ENCODE data around the gene HMG20A.
"Not testable (repeated sequence)": the region's sequence is repeated elsewhere in the genome, so short reads cannot be mapped to it uniquely, and the experiment has no call there.

The HMG20A gene

DNA sequence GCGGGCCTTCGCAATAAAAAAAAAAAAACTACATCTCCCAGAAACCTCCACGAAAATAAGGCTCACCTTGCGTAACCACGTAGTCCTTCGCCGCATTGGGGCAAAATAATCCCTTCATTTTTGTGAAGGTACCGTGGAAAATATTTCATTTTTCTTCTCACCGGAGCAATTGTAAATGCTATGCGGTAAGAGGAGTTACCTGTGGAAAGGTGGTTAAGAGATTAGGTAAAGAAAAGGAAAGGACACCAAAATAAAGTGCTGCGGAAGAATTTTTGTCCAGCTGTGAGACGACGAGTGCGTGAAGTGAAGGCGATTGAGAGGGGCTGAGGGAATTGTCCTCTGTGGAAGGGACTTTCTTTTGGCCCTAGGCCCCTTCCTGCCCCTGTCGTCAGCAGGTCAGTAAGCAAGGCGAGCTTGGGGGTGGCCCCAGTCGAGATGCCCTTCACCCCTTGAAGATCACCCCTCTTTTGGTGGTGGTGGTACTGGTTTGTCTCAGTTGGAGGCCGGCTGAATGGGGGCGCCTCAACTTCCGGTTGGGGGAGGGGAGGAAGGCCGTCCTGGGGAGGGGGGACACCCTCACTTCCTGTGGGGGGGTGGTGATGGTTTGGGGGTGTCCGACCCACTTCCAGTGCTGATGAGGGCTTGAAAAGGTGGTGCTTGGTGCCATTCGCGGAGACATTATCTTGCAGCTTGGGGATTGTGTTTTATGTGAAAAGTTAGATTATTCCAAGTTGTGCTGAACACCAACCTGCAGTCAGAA, at the start of gene HMG20A:
TSS of gene HMG20A (plus strand) at position 279 of the 760 bp plus-strand sequence. CDS start 37,520 bp downstream, outside the sequence.
- peak; percentile 75 for DNase-seq (ENCODE audit: low spot score)

DNA sequence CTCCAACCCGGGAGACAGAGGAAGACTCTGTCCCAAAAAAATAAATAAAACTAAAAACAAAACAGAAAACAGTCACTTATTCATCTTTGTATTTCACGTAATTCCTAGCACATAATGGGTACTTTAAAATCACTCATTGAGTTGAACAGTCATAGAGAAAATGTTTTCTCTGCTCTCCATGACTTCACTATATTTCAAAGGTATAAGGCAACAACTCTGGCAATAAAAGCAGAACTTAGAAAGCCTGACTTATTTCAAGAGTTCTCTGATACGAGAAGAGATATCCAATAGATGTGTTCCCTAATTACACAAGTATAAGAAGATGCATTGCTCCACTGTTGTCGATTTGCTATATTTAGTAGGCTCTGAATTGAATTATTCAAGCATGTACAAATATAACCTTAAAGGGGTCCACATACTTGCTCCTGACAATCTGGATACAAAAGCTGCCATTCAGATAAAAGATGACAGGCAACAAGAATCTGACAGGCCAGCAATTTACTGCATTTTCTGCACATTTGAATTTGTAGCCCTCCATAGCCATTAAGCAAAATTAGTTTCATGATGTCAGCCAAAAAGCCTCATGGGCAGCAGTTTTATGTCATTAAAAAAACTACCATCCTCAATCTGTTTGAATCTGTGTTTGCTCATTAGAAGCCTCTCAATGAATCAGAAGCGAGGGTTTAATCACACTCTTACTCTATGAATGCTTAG, 48.7 kb upstream of the HMG20A start:
- no peak for DNase-seq (ENCODE audit: low spot score)

DNA sequence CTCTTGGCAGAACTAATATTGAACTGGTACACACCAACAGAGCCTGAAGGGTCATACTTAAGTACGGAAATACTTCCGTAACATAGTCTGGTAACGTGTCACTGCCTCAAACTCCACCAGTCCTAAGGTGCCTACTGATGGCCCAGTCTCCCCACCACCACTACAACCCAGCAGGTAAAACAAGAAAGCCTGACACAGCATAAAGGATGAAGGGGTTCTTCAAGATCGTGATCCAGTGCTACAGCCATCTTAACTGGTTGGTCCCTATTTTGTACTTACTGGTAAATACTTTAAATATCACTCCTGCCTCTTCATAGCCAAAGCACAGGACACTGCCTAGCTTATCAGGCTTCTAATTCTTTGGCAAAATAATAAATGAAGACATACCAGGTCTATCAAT, 47.2 kb upstream of the HMG20A start:
- DNase-seq (ENCODE audit: low spot score): no peak

DNA sequence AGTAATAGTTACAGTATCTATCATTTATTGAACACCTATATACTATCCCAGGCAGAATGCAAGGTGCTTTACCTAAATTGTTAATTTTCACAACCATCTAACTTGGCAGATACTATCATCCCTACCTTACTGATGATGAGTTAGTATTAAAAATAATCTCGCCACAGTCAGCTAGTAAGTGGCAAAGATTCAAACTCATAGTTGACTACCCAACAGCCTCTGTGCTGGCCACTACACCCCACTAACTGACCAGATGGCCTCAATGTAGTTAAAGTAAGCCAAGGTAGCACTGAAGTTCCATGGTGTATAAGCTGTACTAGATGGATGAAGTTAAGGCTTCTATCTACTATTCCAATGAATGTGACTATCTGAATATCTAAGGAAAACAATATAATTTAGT, 45.6 kb upstream of the HMG20A start:
- DNase-seq (ENCODE audit: low spot score): no peak

DNA sequence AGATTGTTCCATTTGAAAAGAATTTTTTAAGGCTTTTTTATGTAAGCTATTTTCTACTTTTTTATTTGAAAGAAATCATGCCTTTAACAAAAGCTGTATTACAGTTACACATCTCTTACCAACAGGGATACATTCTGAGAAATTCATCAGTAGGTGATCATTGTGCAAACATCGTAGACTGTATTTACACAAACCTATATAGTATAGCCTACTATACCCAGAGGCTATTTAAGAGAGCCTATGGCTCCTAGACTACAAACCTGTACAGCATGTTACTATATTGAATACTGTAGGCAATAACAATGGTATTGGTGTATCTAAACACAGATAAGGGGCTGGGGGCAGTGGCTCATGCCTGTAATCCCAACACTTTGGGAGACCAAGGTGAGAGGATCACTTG, 43.9 kb upstream of the HMG20A start:
- DNase-seq (ENCODE audit: low spot score): no peak

DNA sequence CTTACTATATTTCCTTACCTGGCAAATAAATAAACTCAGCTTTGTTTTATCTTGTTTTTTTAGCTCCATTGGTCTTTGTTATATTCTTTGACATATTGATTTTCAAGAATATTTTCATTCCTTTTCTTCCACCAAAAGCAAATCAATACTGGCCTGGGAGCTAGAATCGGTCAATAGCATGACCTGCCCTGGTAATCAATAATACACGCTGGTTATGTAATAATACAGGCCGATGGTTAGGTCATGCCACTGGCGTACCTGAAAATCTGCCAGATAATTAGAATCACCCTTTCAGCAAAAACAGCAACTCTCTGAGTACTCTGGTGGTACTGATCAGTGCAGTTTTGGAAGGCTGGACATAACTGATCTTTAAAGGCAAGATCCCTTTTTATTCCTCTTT, 40.7 kb upstream of the HMG20A start:
- no peak for DNase-seq (ENCODE audit: low spot score)

DNA sequence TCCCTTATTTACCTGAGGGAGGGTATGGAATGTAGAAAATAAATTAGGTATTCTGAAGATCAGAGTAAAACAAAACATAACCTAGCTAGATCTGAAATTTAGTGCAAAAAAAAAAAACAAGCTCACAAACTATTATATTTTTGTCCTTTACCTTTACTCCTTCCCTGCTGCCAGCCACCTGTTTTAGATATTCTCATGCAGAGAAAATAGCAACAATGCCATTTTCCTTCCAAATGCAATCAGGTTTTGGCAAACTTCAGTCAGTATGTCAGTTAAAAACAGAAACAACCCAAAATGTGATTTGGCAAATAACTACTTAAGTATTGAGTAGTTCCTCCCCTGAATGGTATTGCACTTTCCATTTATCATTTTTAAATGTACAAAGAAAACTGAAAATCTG, 36.6 kb upstream of the HMG20A start:
- no peak for DNase-seq (ENCODE audit: low spot score)

DNA sequence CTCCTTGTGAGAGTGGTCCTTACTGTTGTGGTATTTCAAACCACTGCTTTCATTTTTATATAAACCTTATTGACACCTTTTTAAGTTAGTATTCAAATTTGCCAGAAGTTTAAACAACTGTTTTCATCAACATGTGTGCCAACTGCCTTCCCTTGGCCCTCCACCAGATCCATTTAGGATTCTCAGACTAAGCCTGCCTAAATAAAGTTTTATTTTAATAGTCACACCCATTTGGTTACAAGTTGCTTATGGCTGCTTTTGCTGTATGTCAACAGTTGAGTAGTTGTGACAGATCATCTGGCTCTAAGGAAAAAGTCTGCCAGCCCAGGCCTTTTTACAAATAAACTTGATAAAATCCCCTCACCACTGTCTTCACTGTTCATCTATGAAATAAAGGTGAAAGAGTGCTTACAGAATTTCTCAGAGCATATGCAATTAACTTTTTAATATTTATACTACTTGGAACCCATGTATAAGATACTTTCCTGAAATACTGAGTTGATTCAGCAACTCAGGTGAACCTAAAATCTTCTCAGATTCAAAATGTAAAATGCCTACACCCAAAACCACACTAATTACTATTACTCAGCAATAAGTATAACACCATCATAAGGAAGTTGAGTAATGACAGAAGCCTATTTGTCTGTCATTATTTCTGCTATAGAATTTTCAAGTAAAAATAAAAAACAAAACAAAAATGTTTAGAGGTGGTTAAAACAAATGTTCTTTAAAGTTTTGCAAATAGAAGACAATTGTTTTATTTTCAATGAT, 35.9 kb upstream of the HMG20A start:
- no peak for DNase-seq (ENCODE audit: low spot score)

DNA sequence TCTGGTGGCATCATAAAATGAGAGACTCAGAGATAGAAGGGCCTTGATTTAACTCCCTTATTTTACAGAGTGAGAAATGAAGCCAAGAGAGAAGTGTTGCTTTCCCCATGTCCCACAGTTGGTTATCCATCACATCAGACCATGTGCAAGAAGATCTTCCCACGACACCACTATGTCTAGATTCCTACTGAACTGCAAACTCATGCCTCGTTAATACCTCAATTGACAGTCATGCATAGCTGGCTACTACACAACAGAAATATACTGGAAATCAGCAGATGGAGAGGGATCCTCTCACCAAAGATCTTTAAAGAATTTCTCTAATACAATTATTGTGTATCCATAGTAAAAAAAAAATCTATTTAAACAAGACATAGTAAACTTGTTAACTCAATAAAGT, 34.1 kb upstream of the HMG20A start:
- DNase-seq (ENCODE audit: low spot score): no peak

DNA sequence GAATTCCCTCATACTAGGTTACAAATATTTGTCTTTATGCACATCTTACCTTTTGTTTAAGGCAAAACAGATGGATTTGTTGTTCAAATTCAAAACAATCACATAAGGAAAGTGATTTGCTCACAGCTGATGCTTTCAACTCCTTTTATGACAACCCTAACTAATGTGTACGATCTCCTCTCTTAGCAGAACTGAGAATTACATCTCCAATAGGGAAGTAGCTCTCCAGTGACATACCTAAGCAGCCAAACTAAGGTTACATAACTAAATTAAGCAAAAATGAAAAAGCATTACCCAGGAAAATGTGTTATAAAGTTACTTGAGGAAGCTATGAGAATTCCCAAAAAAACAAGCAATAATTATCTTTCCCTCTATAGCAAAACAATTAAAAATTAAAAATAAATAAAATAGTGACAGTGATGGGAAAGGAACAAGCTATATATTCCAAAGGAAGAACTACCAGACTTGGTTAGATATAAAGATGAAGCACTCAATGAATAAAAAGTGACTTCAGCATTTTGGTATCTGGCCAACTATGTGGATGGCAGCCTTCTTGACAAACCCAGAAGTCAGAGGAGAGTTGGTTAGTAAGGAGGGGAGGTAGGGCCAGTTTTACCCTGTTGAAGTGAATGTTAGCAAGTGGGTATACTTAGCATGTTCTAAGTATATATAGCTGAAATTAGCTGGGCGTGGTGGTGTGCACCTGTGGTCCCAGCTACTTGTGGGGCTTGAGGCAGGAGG, 33.2 kb upstream of the HMG20A start:
- no peak for DNase-seq (ENCODE audit: low spot score)

DNA sequence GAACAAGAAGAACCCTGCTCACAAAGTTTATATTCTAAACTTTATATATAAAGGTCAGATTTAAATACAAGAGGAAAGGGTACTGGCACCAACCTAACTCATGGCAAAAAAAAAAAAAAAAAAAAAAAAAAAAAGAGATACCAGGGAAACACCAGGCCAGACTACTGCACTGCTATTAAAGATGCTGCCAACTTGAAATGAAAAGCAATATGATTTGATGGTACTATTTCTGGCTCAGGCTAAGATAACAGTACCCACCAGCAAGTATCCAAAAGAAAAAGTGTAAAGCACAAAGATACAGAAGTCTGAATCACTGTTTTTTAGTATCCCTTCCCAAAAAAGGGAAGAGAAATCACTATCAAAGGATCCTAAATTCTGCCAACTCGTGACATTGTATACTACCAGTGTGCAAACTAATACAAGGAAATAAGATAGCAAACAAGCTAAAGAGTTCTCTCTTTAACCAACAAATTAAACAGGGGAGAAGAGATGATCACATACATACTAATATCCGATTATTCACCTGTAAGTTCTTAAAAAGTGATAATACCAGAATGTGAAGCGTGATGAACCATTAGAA, 29.2 kb upstream of the HMG20A start:
- DNase-seq (ENCODE audit: low spot score): no peak

DNA sequence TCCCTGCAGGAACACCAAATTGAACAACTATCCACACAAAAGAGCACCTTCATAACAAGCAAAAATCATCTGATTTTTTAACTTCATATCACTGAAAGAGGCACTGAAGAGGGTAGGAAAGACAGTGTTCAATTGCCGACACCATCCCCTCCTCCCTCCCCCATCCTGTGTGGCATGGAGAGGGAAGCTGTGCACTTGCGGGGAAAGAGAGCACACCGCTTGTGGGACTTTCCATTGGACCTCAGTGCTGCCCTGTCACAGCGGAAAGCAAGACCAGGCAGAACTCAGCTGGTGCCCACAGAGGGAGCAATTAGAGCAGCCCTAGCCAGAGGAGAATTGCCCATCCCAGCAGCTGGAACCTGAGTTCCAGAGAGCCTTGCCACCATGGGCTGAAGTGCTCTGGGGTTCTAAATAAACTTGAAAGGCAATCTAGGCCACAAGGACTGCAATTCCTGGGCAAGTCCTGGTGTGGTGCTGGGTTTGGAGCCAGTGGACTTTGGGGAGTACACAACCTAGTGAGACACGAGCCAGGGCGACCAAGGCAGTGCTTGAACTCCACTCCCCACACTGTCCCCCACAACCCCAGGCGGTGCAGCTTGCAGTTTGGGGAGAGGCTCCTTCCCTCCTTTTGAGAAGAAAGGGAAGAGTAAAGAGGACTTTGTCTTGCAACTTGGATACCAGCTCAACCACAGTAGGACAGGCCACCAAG, 27.8 kb upstream of the HMG20A start:
- no peak for DNase-seq (ENCODE audit: low spot score)

DNA sequence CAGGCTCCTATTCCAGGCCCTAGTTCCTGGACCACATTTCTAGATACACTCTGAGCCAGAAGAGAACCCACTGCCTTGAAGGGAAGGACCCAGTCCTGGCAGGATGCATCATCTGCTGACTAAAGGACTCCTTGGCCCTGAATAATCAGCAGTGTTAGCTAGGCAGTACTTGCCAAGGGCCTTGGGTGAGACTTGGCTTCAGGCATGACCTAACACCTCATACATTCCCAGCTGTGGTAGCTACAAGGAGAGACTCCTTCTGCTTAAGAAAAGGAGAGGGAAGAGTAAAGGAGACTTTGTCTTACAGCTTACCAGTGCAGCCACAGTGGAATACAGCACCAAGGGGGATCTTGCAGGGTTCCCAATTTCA, 27.2 kb upstream of the HMG20A start:
- DNase-seq (ENCODE audit: low spot score): no peak

DNA sequence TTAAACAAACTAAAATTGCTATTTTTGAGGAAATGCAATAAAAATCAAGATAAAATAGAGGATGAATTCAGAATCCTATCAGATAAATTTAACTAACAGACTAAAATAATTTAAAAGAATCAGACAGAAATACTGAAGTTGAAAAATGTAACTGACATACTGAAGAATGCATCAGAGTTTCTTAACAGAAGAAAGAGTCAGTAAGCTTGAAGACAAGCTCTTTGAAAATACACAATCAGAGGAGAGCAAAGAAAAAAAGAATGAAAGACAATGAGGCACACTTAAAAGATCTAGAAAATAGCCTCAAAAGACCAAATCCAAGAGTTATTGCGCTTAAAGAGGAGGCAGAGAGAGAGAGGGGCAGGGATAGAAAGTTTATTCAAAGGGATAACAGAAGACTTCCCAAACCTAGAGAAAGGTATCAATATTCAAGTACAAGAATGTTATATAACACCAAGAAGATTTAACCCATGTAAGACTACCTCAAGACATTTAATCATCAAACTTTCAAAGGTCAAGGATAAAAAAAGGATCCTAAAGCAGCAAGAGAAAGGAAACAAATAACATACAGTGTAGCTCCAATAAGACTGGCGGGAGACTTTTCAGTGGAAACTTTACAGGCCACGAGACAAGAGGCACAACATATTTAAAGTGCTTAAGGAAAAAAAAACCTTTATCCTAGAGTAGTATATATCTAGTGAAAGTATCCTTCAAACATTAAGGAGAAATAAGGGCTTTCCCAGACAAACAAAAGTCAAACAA, 25.5 kb upstream of the HMG20A start:
- no peak for DNase-seq (ENCODE audit: low spot score)

DNA sequence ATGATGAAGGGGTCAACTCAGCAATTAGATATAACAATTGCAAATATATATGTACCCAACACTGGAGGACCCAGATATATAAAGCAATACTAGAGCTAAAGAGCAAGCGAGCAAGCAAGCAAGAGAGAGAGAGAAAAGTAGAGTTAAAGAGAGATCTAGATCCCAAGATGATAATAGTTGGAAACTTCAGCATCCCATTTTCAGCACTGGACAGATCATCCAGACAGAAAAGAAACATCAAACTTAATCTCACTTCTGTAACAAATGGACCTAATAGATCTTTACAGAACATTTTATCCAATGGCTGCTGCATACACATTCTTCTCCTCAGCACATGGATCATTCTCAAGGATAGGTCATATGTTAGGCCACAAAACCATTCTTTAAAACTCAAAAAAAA, 24.0 kb upstream of the HMG20A start:
- no peak for DNase-seq (ENCODE audit: low spot score)

DNA sequence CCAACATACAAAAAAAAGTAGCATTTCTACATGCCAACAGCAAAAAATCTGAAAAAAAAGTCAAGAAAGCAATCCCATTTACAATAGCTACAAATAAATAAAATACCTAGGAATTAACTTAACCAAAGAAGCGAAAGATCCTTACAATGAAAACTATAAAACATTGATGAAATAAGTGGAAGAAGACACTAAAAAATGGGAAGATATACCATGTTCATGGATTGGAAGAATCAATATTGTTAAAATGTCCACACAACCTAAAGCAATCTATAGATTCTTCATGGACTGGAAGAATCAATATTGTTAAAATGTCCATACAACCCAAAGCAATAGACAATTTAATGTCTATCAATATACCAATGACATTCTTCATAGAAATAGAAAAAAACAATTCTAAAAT, 21.8 kb upstream of the HMG20A start:
- no peak for DNase-seq (ENCODE audit: low spot score)

DNA sequence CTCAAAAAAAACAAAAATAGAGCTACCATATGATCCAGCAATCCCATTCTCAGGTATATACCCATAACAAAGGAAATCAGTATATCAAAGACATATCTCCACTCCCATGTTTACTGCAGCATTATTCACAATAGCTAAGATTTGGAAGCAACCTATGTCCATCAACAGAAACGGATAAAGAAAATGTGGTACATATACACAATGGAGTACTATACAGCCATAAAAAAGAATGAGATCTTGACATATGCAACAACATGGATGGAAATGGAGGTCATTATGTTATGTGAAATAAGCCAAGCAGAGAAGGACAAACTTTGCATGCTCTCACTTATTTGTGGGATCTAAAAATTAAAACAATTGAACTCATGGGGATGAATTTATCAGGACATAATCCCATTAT, 20.4 kb upstream of the HMG20A start:
- no peak for DNase-seq (ENCODE audit: low spot score)

DNA sequence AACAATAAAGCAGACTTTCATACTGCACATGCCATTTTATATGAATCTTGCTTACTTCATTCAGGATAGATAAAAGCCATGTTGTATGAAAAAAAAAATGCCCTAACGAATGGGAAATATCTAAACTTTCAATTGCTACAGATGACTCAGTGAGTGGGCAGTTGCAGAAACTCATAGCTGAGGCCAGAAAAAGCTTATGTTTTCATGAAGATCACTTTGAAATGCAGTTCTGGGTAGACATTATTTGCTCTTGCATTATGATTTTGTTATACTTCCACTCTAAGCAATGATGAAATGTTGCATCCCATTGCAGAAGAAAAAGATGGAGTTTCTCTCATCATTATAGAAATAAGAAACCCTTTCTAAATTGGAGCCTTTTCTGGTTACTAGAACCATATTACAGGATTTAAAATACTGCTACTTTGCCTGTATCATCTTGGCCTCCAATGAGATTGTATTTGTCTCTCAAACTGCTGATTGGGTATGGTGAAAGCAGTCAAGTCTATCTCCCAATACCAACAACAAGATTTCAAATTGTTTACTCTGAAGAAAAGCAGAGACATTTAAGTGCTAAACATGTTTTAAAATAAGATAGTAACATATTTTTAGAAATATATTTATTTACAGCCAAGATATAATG, 17.8 kb upstream of the HMG20A start:
- no peak for DNase-seq (ENCODE audit: low spot score)

DNA sequence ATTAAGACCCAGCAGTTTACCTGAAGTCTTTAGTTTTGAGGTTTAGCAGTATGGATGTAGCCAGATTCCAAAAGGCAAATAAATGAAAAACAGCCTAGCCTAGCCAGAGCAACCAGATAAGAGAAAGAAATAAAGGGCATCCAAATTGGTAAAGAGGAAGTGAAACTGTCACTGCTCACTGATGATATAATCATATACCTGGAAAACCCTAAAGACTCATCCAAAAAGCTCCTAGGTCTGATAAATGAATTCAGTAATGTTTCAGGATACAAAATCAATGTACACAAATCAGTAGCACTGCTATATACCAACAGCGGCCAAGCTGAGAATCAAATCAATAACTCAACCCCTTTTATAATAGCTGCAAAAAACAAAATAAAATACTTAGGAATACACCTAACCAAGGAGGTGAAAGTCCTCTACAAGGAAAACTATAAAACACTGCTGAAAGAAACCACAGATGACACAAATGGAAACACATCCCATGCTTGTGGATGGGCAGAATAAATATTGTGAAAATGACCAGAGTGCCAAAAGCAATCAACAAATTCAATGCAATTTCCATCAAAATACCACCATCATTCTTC, 14.4 kb upstream of the HMG20A start:
- not testable (repeated sequence) for DNase-seq (ENCODE audit: low spot score)

DNA sequence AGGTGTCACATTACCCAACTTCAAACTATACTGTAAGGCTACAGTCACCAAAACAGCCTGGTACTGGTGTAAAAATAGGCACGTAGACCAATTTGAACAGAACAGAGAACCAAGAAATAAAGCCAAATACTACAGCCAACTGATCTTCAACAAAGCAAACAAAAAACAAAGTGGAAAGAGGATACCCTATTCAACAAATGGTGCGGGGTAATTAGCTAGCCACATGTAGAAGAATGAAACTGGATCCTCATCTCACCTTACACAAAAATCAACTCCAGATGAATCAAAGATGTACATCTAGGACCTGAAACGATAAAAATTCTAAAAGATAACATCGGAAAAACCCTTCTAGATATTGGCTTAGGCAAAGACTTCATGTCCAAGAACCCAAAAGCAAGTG, 13.8 kb upstream of the HMG20A start:
- DNase-seq (ENCODE audit: low spot score): no peak
